GM12892 (cell line): Measurements from ENCODE around the gene CORO2B.

Experiments used
- POLR2A ChIP-seq: IDR thresholded peaks from 2 replicates; pipeline ENCODE4 v1.6.1; 2011; ENCODE audit warnings: low read depth, low read length, control low read depth
- POLR2AphosphoS5 ChIP-seq: IDR thresholded peaks from 2 replicates; pipeline ENCODE4 v1.6.1; 2011; ENCODE audit warnings: low read depth, low read length, control low read depth

DNA sequence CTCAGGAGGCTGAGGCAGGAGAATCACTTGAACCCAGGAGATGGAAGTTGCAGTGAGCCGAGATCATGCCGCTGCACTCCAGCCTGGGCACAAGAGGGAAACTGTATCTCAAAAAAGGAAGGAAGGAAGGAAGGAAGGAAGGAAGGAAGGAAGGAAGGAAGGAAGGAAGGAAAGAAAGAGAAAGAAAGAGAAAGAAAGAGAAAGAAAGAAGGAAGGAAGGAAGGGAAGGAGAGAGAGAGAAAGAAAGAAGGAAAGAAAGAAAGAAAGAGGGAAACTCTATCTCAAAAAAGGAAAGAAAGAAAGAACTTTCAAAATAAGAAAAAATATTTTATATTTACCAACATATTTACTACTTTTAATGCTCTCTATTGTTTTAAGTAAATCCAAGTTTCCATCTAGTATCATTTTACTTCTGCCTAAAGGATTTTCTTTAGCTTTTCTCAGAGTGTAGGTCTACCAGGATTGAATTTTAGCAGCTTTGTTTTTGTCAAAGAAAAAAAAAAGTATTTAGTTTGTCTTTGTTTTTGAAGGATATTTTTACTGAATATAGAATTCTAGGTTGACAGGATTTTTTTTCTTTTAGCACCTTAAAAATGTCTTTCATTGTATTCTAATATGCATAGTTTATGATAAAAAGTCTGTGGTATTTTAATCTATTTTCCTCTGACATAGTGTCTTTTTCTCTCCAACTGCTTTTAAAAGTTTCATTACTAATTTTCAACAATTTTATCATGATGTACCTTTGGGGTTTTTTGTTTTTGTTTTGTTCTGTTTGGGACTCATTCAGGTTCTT is 47.2 kb upstream of the CORO2B start:
- TF ChIP-seq POLR2A (no peak), POLR2AphosphoS5 (no peak)
